GM23248 (cell line): ENCODE data around the gene PDGFC. TPM values are rescaled to one million over a fixed set of nuclear protein-coding genes. Genes with fewer than 3 reads are reported as not detected.
A peak's percentile ranks its signal among the peaks of the same experiment; 100 is the strongest.

Experiments
- DNase-seq: peaks from one replicate; pipeline ENCODE4 v3.0.0-alpha.2; 2015
- H2AFZ ChIP-seq: fragments of 200-600 bp; sonication (generic); 2 replicates; pipeline ENCODE4 v1.6.1; 2016; ENCODE audit warnings: antibody characterized with exemption
- H3F3A ChIP-seq: fragments of 200-600 bp; sonication (generic); 2 replicates; pipeline ENCODE4 v1.6.1; 2016; ENCODE audit warnings: mild to moderate bottlenecking, antibody characterized with exemption, mixed run types; ENCODE audit not compliant: insufficient read depth
- H3K27ac ChIP-seq: fragments of 200-600 bp; sonication (generic); 2 replicates; pipeline ENCODE4 v1.5.1; 2016; ENCODE audit warnings: mild to moderate bottlenecking
- H3K27me3 ChIP-seq: fragments of 200-600 bp; sonication (generic); replicated peaks from 2 replicates; pipeline ENCODE4 v1.6.1; 2016; ENCODE audit warnings: mild to moderate bottlenecking; ENCODE audit not compliant: insufficient read depth
- H3K36me3 ChIP-seq: fragments of 200-600 bp; sonication (generic); 2 replicates; pipeline ENCODE4 v1.6.1; 2016; ENCODE audit warnings: low read depth, mild to moderate bottlenecking
- H3K4me1 ChIP-seq: fragments of 200-600 bp; sonication (generic); 2 replicates; pipeline ENCODE4 v1.6.1; 2016; ENCODE audit warnings: mild to moderate bottlenecking; ENCODE audit not compliant: insufficient read depth
- H3K4me2 ChIP-seq: fragments of 200-600 bp; sonication (generic); one replicate; pipeline ENCODE4 v1.6.1; 2016; ENCODE audit warnings: mild to moderate bottlenecking; ENCODE audit not compliant: unreplicated experiment
- H3K4me3 ChIP-seq: fragments of 200-600 bp; sonication (generic); 2 replicates; pipeline ENCODE4 v1.5.1; 2016; ENCODE audit warnings: mild to moderate bottlenecking
- H3K79me2 ChIP-seq: fragments of 200-600 bp; sonication (generic); 2 replicates; pipeline ENCODE4 v1.6.1; 2016; ENCODE audit warnings: mild to moderate bottlenecking; ENCODE audit not compliant: insufficient read depth
- H3K9ac ChIP-seq: fragments of 200-600 bp; sonication (generic); 2 replicates; pipeline ENCODE4 v1.6.1; 2016; ENCODE audit warnings: mild to moderate bottlenecking
- H3K9me2 ChIP-seq: fragments of 200-600 bp; sonication (generic); 2 replicates; pipeline ENCODE4 v1.6.1; 2016; ENCODE audit warnings: mixed run types, mild to moderate bottlenecking, moderate library complexity; ENCODE audit not compliant: insufficient read depth
- H3K9me3 ChIP-seq: fragments of 200-600 bp; sonication (generic); one replicate; pipeline ENCODE4 v1.6.1; 2017; ENCODE audit warnings: low read depth
- H4K20me1 ChIP-seq: fragments of 200-600 bp; sonication (generic); 2 replicates; pipeline ENCODE4 v1.6.0; 2016; ENCODE audit not compliant: insufficient read depth
- EZH2 ChIP-seq: fragments of 200-600 bp; sonication (generic); IDR thresholded peaks from 2 replicates; pipeline ENCODE4 v1.6.1; 2018; ENCODE audit warnings: antibody characterized with exemption, mild to moderate bottlenecking; ENCODE audit not compliant: insufficient read depth, poor library complexity, severe bottlenecking
- EZH2phosphoT487 ChIP-seq: fragments of 200-600 bp; sonication (generic); IDR thresholded peaks from 2 replicates; pipeline ENCODE4 v1.6.1; 2018; ENCODE audit warnings: antibody characterized with exemption, moderate library complexity, mild to moderate bottlenecking, low read depth; ENCODE audit not compliant: insufficient read depth
- WGBS, 2 experiments: methylation state at CpG; one replicate each; pipeline ENCODE4 v1.1.6; 2015 to 2017; ENCODE audit warnings: low lambda C conversion rate in 2 of 2, low coverage in 1 of 2; ENCODE audit errors: missing lambda C conversion rate in 2 of 2; 5-methylcytosine and 5-hydroxymethylcytosine counted together
- in situ Hi-C: fragments of 300-500 bp; cut with MboI; formaldehyde crosslinking; loops from 2 replicates; pipeline ENCODE4 v1.15.0; 2020
- polyA plus RNA-seq: library from polyadenylated mRNA; unstranded; fragments of >200 nt; fragmentation: Nextera tagmentation; extraction: Ambion mirVana; gene quantifications from 2 replicates; pipeline ENCODE4 v1.2.1, GENCODE V29; 2016
- total RNA-seq: library from RNA; depleted of rRNA; stranded (reverse); fragments of >200 nt; shearing (Covaris generic); gene quantifications from 2 replicates; pipeline ENCODE4 v1.2.3, GENCODE V29; 2014

Gene PDGFC
- total and polyA plus RNA-seq, 2 experiments from 2014 or later: 26.5 to 64.4 TPM

- peak overlapping the region; percentile 60 for H3K4me3 ChIP-seq
- peak overlapping the region; percentile 95 for H3K4me2 ChIP-seq
- H3K27me3 ChIP-seq: no peaks in the 10 kb centered on the region
- H4K20me1 ChIP-seq: no peaks in the 10 kb centered on the region
- DNase-seq: peak; percentile 70
- H3K79me2 ChIP-seq: peaks cover 18% of the 10 kb centered on the region
- 48 to 52% methylated on average over 4 of the region's 4 CpGs for WGBS, 2 experiments
- H3K36me3 ChIP-seq: no peaks in the 10 kb centered on the region
- TF ChIP-seq EZH2phosphoT487: no peak
- TF ChIP-seq EZH2: no peak
- peak overlapping the region; percentile 33; the same call in 1 of the 2 replicates for H2AFZ ChIP-seq
- H3K9me3 ChIP-seq: no peaks in the 10 kb centered on the region
- H3K4me1 ChIP-seq: peaks cover 84% of the 10 kb centered on the region
- in situ Hi-C loops: no loop called here
- peak overlapping the region; percentile 95 for H3K27ac ChIP-seq
- H3K9ac ChIP-seq: peak overlapping the region; percentile 78
- peaks cover 69% of the 10 kb centered on the region for H3F3A ChIP-seq
- no peaks in the 10 kb centered on the region for H3K9me2 ChIP-seq
Measured at GRCh38 chr4:156773648-156774357, 197.8 kb downstream of the PDGFC start.

GRCh38 chr4:156771171-156771837 is 200.3 kb downstream of the PDGFC start:
- Histone ChIP-seq H3K27me3 (no peaks in the 10 kb centered on the region), H3K36me3 (peaks cover 14% of the 10 kb centered on the region; the same call in 1 of the 2 replicates), H3K27ac (peak overlapping the region; percentile 95), H4K20me1 (no peaks in the 10 kb centered on the region), H3K9me2 (no peaks in the 10 kb centered on the region), H3F3A (peaks cover 53% of the 10 kb centered on the region), H3K9me3 (no peaks in the 10 kb centered on the region), H2AFZ (peak overlapping the region; percentile 44), H3K9ac (peak overlapping the region; percentile 62), H3K4me2 (peak overlapping the region; percentile 76), H3K79me2 (peaks cover 7% of the 10 kb centered on the region), H3K4me3 (peak overlapping the region; percentile 52), H3K4me1 (peaks cover 78% of the 10 kb centered on the region)
- peak; percentile 79 for DNase-seq
- 3 to 4% methylated on average over 6 of the region's 6 CpGs for WGBS, 2 experiments
- TF ChIP-seq EZH2: no peak
- in situ Hi-C loops: no loop called here

- H3K4me2 ChIP-seq: peak overlapping the region; percentile 76
- 96 to 98% methylated on average over 2 of the region's 2 CpGs for WGBS, 2 experiments
Measured at GRCh38 chr4:156770140-156770539, 201.5 kb downstream of the PDGFC start.

GRCh38 chr4:156767911-156768415 is 203.6 kb downstream of the PDGFC start:
- no peak overlapping the region for H3K4me3 ChIP-seq
- no peaks in the 10 kb centered on the region for H3K9me2 ChIP-seq
- no peak overlapping the region for H2AFZ ChIP-seq
- no peak for DNase-seq
- H3K36me3 ChIP-seq: peaks cover 20% of the 10 kb centered on the region; the same call in 1 of the 2 replicates
- H3K27me3 ChIP-seq: no peaks in the 10 kb centered on the region
- no peak overlapping the region for H3K27ac ChIP-seq
- H4K20me1 ChIP-seq: no peaks in the 10 kb centered on the region
- no peak for TF ChIP-seq EZH2
- no peak for TF ChIP-seq EZH2phosphoT487
- in situ Hi-C loops: no loop called here
- H3F3A ChIP-seq: peaks cover 45% of the 10 kb centered on the region
- no peak overlapping the region for H3K4me2 ChIP-seq
- H3K4me1 ChIP-seq: peaks cover 63% of the 10 kb centered on the region
- 78 to 79% methylated on average over 5 of the region's 5 CpGs for WGBS, 2 experiments
- no peaks in the 10 kb centered on the region; the same call in 1 of the 2 replicates for H3K79me2 ChIP-seq
- H3K9ac ChIP-seq: no peak overlapping the region
- H3K9me3 ChIP-seq: no peaks in the 10 kb centered on the region

More at GRCh38 chr4:156770140-156770539, 201.5 kb downstream of the PDGFC start:
- H3K4me1 ChIP-seq: peaks cover 67% of the 10 kb centered on the region
- peaks cover 51% of the 10 kb centered on the region for H3F3A ChIP-seq
- H3K9ac ChIP-seq: no peak overlapping the region
- peaks cover 19% of the 10 kb centered on the region; the same call in 1 of the 2 replicates for H3K36me3 ChIP-seq
- TF ChIP-seq EZH2phosphoT487 (no peak), EZH2 (no peak)
- peak overlapping the region; percentile 95 for H3K27ac ChIP-seq
- H3K9me3 ChIP-seq: no peaks in the 10 kb centered on the region
- DNase-seq: no peak
- no peaks in the 10 kb centered on the region for H3K27me3 ChIP-seq
- no peaks in the 10 kb centered on the region for H3K9me2 ChIP-seq
- H3K4me3 ChIP-seq: no peak overlapping the region
- no peaks in the 10 kb centered on the region for H4K20me1 ChIP-seq
- H2AFZ ChIP-seq: no peak overlapping the region
- H3K79me2 ChIP-seq: no peaks in the 10 kb centered on the region; the same call in 1 of the 2 replicates
- in situ Hi-C loops: no loop called here
